Right lobe of liver (tissue), 6 donors: Measurements from ENCODE around the gene MUC4. TPM values are rescaled to one million over a fixed set of nuclear protein-coding genes. Genes with fewer than 3 reads are reported as not detected.
"Not testable (repeated sequence)": the region's sequence is repeated elsewhere in the genome, so short reads cannot be mapped to it uniquely, and the experiment has no call there.

ENCODE experiments used
- ATAC-seq, 4 donors: fragments of 200-7000 bp; cut with Tn5 transposase; one replicate each; pipeline ENCODE4 v1.9.1; 2020; ENCODE audit warnings: mild to moderate bottlenecking in 4 of 4, moderate library complexity in 4 of 4
- DNase-seq, 3 donors: peaks; one replicate each; pipeline ENCODE4 v3.0.0-alpha.2; 2020
- H3K27ac ChIP-seq, 3 donors: fragments of 200-600 bp; one replicate each; pipeline ENCODE4 v1.8.0; 2022
- H3K27me3 ChIP-seq, 2 donors: fragments of 200-600 bp; one replicate each; pipeline ENCODE4 v1.8.0; 2022
- H3K36me3 ChIP-seq, 4 donors: fragments of 200-600 bp; sonication (generic) in 1 of 4; one replicate each; pipeline versions ENCODE4 v1.5.1 to v1.8.0; 2017 to 2022; ENCODE audit warnings: control low read depth in 1 of 4
- H3K4me1 ChIP-seq, 4 donors: fragments of 200-600 bp; sonication (generic) in 1 of 4; one replicate each; pipeline versions ENCODE4 v1.5.1 to v1.8.0; 2017 to 2022; ENCODE audit warnings: control low read depth in 1 of 4
- H3K4me3 ChIP-seq, 3 donors: fragments of 200-600 bp; one replicate each; pipeline ENCODE4 v1.8.0; 2022
- H3K9me3 ChIP-seq, 4 donors: fragments of 200-600 bp; sonication (generic) in 1 of 4; one replicate each; pipeline versions ENCODE4 v1.5.1 to v1.8.0; 2017 to 2022; ENCODE audit warnings: control low read depth in 1 of 4
- CTCF ChIP-seq, 4 donors: fragments of 200-600 bp in 3 of 4; fragments of 450-650 bp in 1 of 4; IDR thresholded peaks; one replicate each; pipeline versions ENCODE4 v1.5.1 to v1.8.0; 2016 to 2022; ENCODE audit warnings: antibody characterized with exemption in 4 of 4, mild to moderate bottlenecking in 2 of 4
- POLR2A ChIP-seq: fragments of 450-650 bp; IDR thresholded peaks from one replicate; pipeline ENCODE4 v1.6.1; 2017; ENCODE audit warnings: antibody characterized with exemption, mild to moderate bottlenecking
- WGBS: methylation state at CpG from one replicate; pipeline ENCODE4 v1.1.6; 2018; ENCODE audit warnings: low coverage, low lambda C conversion rate; ENCODE audit not compliant: insufficient coverage; ENCODE audit errors: missing lambda C conversion rate; 5-methylcytosine and 5-hydroxymethylcytosine counted together
- intact Hi-C, 2 donors: fragments of 100-400 bp; cut with DNase I; formaldehyde crosslinking; loops; one replicate each; pipeline versions ENCODE4 v1.11.2 to v1.14.1; 2022
- total RNA-seq, 6 experiments: library from RNA; depleted of rRNA in 2 of 6; stranded (reverse); fragments of >200 nt in 2 of 6; fragmentation: NEBNext Ultra II Directional in 3 of 6; extraction: Animal tissue kit (Norgen Biotek cat#: 25700) in 3 of 6; gene quantifications; one replicate each; pipeline versions ENCODE4 v1.1.0 to v1.2.4, GENCODE V29; 2016 to 2023
- donor health status: DM: no; HTN: yes; CAD: no.
- donor health status: DM: no; HTN: no; CAD: no.
- donor health status: DM: no; HTN: no; CAD: no.
- donor health status: DM: no; HTN: yes; CAD: no.
- donor health status: DM: no; HTN: yes; CAD: no.

The MUC4 gene
- total RNA-seq, 6 experiments from 2014 or later = 0.07 to 0.20 TPM; not detected in 4

DNA sequence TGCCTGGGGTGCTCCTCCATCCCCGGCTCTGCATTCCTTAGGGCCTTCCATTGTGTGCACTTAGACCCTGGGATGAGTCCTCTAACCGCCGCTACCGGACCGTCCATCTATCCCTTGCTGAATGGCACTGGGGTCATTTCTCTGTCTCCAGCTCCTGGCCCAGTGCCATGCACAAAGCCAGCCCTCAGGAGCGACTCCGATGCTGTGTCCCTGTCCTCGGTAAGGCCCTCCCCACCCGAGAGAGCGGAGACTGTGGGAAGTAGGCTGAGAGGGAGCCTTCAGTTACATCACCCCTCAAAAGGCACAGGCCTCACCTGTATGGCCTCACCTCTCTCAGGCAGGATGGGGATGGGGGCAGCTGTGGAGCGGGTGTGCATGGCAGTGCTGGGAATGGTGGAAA, 33.8 kb downstream of the MUC4 start:
- ATAC-seq = no peak
- no peaks in the 10 kb centered on the region for H3K36me3 ChIP-seq
- 92% methylated on average over 4 of the region's 11 CpGs for WGBS

GRCh38 chr3:195774917-195775316, 36.8 kb downstream of the MUC4 start:
- TF ChIP-seq POLR2A (no peak), CTCF (IDR thresholded peaks at IDR 0.05) (peak; percentile 29 to 60 (median 42))
- no peaks in the 10 kb centered on the region for H3K4me1 ChIP-seq

More for the DNA sequence above, 33.8 kb downstream of the MUC4 start:
- intact Hi-C loops = no loop called here
- no peak for DNase-seq
- Histone ChIP-seq H3K27me3 (no peaks in the 10 kb centered on the region), H3K4me1 (no peaks in the 10 kb centered on the region), H3K27ac (no peak overlapping the region), H3K9me3 (no peaks in the 10 kb centered on the region), H3K4me3 (no peak overlapping the region)
- no peak for TF ChIP-seq CTCF (IDR thresholded peaks at IDR 0.05)
- TF ChIP-seq POLR2A = no peak

GRCh38 chr3:195773956-195774537, 37.7 kb downstream of the MUC4 start:
- 87% methylated on average over 10 of the region's 23 CpGs for WGBS
- TF ChIP-seq POLR2A (no peak), CTCF (IDR thresholded peaks at IDR 0.05) (no peak)
- intact Hi-C loops = no loop called here
- Histone ChIP-seq H3K27me3 (no peaks in the 10 kb centered on the region), H3K4me1 (no peaks in the 10 kb centered on the region), H3K4me3 (no peak overlapping the region), H3K27ac (no peak overlapping the region), H3K36me3 (no peaks in the 10 kb centered on the region), H3K9me3 (no peaks in the 10 kb centered on the region)
- ATAC-seq (peak in 2 of 4 donors; percentile 18 to 19), DNase-seq (peak in 1 of 3 donors; percentile 38)

More at GRCh38 chr3:195774917-195775316, 36.8 kb downstream of the MUC4 start:
- Histone ChIP-seq H3K4me3 (no peak overlapping the region), H3K9me3 (no peaks in the 10 kb centered on the region), H3K27ac (no peak overlapping the region), H3K27me3 (no peaks in the 10 kb centered on the region), H3K36me3 (no peaks in the 10 kb centered on the region)
- intact Hi-C loops = no loop called here
- ATAC-seq = peak; percentile 53 to 81 (median 75)
- DNase-seq = peak in 1 of 3 donors; percentile 60
- WGBS = 52% methylated on average over 6 of the region's 13 CpGs

GRCh38 chr3:195771646-195772300, 40.0 kb downstream of the MUC4 start:
- WGBS = 57% methylated on average over 4 of the region's 14 CpGs
- no peak for ATAC-seq
- Histone ChIP-seq H3K36me3 (no peaks in the 10 kb centered on the region), H3K4me1 (no peaks in the 10 kb centered on the region), H3K27me3 (no peaks in the 10 kb centered on the region), H3K9me3 (no peaks in the 10 kb centered on the region), H3K4me3 (no peak overlapping the region), H3K27ac (no peak overlapping the region)
- intact Hi-C loops = no loop called here
- TF ChIP-seq CTCF (IDR thresholded peaks at IDR 0.05) = no peak
- TF ChIP-seq POLR2A = no peak
- DNase-seq = no peak

GRCh38 chr3:195770841-195771645, 40.7 kb downstream of the MUC4 start:
- ATAC-seq = not testable (repeated sequence)

More at GRCh38 chr3:195770841-195771645, 40.7 kb downstream of the MUC4 start:
- DNase-seq = peak in 1 of 3 donors; percentile 21
- H3K9me3 ChIP-seq, H3K27ac ChIP-seq, H3K27me3 ChIP-seq, H3K4me1 ChIP-seq, H3K4me3 ChIP-seq, intact Hi-C loops, H3K36me3 ChIP-seq: not testable (repeated sequence)
- WGBS = 77% methylated on average over 10 of the region's 28 CpGs
